ENCODE results near the gene CLEC12A.

GRCh38 chr12:10015450-10015849 is 44.2 kb downstream of the CLEC12A start:
- no peak for TF ChIP-seq EZH2 (IDR thresholded peaks at IDR 0.05)
- TF ChIP-seq, protein P1, sequence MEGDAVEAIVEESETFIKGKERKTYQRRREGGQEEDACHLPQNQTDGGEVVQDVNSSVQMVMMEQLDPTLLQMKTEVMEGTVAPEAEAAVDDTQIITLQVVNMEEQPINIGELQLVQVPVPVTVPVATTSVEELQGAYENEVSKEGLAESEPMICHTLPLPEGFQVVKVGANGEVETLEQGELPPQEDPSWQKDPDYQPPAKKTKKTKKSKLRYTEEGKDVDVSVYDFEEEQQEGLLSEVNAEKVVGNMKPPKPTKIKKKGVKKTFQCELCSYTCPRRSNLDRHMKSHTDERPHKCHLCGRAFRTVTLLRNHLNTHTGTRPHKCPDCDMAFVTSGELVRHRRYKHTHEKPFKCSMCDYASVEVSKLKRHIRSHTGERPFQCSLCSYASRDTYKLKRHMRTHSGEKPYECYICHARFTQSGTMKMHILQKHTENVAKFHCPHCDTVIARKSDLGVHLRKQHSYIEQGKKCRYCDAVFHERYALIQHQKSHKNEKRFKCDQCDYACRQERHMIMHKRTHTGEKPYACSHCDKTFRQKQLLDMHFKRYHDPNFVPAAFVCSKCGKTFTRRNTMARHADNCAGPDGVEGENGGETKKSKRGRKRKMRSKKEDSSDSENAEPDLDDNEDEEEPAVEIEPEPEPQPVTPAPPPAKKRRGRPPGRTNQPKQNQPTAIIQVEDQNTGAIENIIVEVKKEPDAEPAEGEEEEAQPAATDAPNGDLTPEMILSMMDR (IDR thresholded peaks at IDR 0.05): no peak
